Muscle of back (tissue), 11 donors: ENCODE results near the gene TMEM74B. TPM values are rescaled to one million over a fixed set of nuclear protein-coding genes. Genes with fewer than 3 reads are reported as not detected.
"Not testable (repeated sequence)": the region's sequence is repeated elsewhere in the genome, so short reads cannot be mapped to it uniquely, and the experiment has no call there.

Source experiments
- DNase-seq, 3 donors: peaks; one replicate each; pipeline versions ENCODE4 v3.0.0 to v3.0.0-alpha.2; 2013
- polyA plus RNA-seq, 10 donors: library from polyadenylated mRNA; unstranded; fragments of 120-200 nt; gene quantifications; one replicate each; pipeline ENCODE4 v1.2.1, GENCODE V29; 2013; ENCODE audit not compliant: insufficient read length in 10 of 10

TMEM74B gene
- polyA plus RNA-seq, 10 donors: 2.0 to 5.0 (median 3.3) TPM

DNA sequence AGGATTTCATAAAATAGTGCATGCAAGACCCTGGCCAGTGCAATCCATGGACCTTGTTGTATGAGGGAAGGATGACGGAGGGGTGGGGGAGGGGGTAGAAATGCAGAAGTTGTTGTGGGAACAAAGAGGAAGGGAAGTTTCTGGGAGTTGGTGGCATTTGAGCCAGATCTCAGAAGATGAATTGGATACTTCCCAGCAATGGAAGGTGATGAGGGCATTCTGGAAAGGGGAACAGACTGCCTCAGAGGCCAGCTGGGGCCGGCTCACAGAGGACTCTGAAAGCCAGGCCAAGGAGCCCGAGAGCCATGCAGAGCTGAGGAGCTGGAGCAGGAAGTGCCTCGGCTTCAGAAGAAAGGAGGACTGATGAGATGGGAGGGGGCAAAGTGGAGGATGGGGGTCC lies 2.7 kb downstream of the TMEM74B start:
- DNase-seq: no peak

DNA sequence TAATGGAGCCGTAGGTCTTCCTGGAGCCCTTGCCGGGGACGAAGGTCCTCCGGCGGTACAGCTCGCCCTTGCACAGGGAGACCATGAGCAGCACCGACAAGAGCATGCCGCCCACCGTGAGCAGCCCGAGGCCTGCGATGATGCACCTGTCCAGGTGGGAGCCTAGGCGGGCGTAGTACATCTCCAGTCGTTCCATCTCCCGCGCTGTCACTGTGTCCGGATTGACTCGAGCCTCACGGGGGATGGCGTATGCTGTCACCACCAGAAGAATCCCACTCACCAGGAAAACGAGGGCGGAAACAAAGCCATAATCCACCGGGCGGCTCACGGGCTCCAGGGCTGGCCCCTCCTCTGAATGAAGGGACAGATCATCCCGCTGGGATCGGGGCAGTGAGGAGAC lies 3.8 kb downstream of the TMEM74B start:
- DNase-seq: no peak

DNA sequence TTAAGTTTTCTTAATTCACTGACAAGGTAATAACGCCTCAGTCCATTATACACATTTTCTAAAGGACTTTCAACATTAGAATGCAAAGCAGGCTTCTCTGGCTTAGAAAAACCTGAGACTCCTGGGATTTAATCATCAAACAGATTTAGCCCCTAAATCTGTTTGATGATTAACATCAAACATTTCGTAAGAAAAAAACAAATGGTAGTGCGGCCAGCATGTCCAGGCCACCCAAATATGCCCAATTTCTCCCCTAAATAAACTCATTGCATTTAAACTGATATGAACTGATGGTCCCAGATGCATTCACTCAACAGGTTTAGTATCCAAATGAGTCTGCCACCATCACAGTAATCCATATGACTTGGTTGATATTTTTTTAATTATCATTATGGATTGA lies 6.2 kb downstream of the TMEM74B start:
- DNase-seq: no peak

DNA sequence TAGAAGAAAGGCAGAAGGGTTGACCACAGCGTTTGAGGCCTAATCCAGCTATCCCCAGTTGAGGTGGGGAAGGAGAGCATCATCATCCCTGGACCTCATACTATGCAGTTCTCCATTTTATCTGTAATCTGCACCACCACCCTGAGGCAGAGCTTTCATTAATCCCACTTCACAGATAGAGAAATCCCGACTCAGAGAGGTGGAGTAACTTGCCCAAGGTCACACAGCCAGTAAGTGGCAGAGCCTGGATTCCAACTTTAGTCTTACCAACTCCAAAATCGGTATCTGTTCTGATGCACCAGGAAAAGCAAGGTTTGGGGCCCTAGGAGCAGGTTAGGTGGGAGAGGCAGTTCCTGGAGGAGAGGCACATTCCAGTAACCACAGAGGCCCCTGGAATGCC lies 6.7 kb downstream of the TMEM74B start:
- DNase-seq: no peak

DNA sequence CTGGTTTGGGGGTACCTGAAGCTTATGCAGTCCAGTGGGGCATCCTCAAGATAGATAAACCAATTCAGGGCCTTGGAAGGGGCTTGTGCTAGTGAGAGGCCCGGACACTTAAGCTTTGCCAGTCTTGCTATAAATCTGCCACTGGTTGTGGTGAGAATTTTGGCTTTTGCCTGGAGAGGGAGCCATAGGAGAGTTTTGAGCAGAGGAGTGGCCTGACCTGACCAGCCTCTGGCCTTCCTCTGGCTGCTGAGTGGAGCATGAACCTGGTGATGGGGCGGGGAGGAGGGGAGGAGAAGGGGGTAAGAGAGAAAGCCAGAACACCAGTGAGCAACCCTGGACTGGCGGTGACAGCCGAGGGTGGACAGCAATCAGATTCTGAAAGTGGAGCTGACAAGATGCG lies 7.1 kb downstream of the TMEM74B start:
- no peak for DNase-seq

DNA sequence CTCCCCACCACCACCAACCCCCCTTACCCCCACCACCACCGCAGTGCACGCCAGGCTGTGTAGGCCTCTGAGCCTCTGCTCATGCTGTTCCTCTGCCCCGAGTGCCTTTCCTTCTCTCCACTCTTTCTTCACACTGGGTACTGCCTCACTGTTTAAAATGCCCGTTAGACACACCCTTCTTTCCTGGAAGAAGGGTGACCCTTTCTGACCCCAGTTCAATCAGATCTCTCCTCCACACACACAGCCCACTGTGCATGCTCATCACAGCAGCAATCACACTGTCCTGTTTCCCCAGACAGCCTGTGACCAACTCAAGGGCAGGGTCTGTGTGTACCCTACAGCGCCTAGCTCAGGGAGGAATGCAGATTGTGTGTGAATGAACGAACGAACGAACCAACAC lies 10.0 kb downstream of the TMEM74B start:
- DNase-seq: no peak

DNA sequence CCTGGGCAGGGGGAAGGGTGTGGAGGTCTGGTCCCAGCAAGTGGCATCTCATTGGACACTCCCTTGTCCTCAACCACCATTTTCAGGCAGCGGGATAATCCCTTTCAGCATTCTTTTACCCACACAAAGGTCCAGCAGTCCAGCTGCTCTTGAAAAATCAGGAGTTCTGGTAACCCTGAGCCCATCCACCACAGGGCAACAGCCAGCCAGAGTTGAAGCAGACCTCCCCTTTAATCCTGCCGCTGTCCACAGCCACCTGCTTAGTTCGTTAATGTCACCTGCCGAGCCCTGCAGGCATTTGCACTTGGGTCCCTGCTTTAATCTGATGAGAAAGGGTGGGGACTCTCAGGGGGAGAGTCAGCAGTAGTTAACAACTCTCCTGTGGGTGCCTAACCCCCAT lies 11.1 kb downstream of the TMEM74B start:
- DNase-seq: no peak

DNA sequence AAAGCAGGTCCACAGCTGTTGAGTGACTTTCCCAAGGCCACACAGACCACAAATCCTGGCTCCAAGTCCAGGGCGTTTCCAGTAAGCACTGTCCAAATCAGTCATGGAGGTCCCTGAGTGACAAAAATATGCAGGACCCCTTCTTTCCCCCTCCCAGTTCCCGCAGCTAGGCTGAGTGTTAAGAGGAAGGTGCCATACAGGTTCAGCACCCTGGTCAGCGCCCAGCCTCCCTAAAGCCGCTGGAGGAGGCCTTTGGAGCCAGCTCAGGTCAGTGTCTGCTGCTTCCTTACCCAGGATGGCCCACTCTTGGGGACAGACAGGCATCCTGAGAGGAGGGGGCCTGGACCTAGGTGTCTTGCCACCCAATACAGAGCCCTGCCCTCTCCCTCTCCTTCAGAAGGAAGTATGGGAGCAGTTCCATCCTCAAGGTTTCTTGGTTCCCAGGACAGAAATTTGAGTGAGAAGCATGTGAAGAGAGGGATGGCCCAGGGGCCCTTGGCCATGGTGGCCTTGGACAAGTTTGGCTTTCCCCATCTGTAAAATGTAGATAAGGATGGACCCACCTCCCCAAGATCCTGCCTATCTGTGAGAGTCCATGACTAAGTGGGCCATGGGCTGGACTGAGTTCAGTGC lies 13.2 kb downstream of the TMEM74B start:
- peak; percentile 28 to 59 (median 48) for DNase-seq

DNA sequence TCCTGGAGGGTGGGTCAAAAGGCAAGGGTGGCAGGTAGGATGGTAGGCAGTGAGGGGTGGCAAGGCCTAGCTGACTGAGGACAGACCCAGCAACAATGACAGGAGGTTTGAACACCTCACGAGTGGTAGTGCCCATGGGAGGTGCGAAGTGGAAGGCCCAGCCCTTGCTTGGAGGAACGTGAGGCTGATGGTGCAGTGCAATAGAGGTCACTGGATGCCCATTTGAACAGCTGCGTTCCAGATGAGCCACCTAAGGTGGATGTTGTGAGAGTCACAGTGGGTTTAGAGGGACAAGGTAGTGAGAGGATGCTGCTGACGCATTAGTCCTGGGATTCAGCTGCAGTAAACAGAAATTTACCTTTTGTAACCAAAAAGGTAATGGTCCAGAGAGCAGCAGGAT lies 15.6 kb downstream of the TMEM74B start:
- no peak for DNase-seq

DNA sequence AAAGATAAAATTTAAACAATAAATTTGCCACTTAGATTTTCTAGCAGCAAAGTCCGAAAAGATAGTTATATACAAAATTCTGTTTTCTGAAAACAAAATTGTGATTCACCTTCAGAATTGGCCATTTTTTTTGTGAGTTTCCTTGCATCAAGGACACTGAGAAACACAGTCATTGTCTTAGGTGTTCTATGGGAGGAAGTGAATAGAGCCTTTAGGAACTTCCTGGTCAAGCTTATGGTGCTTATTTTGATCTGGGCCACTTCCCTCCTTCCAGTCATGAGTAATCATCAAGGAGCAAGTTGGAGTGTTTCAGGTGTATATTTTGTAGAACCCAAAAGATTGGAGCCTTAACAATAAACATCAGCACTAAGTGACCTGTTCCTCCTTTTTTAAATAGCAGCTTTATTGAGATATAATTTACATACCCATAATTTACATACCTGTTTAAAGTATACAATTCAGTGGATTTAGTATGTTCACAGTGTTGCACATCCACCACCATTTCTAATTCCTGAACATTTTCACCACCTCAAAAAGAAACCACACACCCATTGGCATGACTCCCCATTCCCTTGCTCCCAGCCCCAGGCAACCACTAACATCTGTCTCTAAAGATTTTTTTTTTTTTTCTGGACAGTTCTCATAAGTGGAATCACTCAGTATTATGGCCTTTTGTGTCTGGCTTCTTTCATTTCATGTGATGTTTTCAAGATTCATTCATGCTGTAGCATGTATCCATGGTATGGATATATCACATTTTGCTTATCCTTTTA lies 17.6 kb downstream of the TMEM74B start:
- DNase-seq: no peak

DNA sequence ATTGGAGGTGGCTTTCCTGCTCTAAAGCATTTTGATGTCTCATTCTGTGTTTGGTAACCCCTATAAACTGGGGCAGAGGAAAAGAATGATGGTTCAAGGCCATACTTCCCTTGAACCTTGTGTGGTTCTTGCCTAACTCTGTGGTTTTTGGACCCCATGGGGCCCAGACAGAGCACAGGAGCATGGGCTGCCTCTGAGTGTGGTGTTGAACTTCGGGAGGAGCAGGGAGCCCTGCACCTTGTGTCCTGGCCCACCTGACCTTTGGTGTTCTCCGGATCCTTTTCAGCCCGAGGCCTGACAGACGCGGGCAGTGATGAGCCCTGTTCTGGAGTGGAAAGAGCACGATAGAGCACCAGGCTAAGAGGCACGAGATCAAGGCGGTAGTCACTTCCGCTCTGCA lies 18.8 kb downstream of the TMEM74B start:
- DNase-seq: no peak

DNA sequence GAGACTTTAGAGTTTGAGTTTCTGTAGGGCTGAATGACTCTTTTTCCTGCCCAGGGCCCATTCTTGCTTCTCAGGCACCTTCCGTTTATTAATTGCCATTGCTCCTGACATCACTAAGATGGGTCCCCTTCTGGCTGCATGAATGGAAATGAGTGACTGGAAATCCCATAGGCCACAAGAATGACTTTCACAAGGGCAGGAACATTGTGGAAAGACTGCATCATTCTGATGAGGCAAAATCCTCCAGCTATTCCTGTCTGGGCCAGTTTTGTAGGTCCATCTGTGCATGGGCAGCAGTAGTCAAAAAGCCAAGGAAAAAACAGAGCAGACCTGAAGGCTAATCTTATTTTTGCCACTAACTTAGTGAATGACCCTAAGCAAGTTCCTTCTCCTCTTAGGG lies 19.3 kb downstream of the TMEM74B start:
- DNase-seq: no peak

DNA sequence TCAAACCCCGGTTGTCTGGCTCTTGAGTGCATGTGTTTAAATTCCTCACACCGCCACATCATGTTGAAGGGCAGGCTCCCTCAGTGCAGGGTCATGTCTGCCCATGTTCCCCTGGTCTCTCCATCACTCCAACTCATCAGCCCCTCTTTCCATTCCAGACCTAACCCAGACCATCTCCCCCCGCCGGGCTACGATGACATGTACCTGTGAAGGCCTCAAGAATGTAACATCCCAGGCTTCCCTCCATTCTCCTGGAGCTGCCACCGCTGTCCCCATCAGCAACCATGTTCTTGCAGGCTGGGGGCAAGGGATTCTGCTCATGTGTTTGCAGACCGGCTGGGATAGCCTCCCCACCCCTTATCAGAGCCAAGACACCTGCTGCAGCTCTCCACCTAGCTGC lies 19.9 kb downstream of the TMEM74B start:
- no peak for DNase-seq

DNA sequence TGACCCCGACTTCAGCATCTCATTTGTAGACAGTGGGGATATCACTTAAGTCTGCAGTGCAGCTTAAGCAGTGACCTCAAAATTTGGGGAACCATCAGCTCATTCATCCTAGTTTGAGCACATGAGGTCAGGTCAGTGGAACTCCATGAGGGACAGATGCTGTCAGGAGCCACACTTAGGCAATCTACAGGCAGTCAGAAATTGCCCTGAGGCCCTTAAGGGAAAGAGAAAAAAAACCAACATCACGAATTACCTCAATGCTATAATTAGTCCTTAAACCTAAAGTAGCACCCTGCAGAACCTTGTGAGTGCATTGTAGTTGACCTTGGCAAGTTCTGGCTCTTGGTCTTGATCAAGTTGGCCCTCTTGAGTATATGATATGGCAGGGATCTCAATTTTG lies 21.1 kb downstream of the TMEM74B start:
- DNase-seq: no peak

DNA sequence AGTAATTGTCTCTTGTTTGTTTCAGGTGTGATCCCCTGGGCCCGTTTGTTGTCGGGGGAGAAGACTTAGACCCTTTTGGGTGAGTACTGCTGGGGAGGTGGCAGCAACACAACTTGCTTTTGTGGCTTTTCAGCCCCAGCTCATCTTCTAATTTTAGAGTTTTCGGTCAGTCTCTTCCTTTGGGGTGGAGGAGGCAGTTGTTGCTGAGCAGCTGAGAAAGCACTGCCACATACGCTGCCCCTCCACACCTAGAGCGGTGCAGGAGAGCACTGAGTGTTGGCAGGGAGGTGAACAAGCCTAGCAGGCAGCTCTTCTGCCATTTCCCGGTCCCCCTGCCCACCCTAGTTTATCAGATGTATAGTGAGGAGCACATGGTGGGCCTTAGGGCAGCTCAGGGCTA lies 21.7 kb downstream of the TMEM74B start:
- no peak for DNase-seq

DNA sequence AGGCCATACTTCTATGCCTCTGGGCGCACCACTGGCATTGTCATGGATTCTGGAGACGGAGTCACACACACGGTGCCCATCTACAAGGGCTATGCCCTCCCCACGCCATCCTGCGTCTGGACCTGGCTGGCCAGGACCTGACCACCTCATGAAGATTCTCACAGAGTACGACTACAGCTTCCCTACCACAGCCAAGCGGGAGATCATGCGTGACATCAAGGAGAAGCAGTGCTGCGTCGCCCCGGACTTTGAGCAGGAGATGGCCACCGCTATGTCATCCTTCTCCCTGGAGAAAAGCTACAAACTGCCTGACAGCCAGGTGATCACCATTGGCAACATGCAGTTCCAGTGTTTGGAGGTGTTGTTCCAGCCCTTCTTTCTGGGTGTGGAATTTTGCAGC lies 23.8 kb downstream of the TMEM74B start:
- DNase-seq: no peak

DNA sequence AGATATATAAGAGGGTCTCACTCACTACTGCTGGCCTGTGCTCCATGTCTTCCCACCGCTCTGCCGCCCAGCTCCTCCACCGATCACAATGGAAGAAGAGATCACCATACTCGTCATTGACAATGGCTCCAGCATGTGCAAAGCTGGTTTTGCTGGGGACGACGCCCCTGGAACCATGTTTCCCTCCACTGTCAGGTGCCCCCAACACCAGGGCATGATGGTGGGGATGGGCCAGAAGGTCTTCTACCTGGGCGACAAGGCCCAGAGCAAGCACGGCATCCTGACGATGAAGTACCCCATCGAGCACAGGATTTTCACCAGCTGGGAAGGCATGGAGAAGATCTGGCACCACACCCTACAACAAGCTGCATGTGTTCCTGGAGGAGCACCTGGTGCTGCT lies 24.3 kb downstream of the TMEM74B start:
- no peak for DNase-seq

DNA sequence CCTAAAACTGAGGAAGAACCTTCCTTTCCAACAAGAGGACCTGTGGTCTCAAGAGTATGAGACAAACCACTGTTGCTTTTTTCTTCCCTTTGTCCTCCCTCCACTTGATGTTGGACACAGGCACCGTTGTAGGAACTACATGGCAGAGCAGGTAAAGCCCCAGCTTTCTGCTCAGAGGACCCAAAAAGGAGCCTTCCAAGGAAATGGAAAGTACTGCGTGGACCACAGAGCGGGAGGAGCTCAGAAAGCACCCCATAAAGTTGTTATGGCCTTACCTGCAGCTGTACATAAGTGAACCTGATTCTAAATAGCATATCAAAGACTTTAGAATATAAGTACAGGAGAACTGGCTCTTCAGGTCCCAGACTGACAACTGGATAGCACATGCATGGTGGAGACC lies 29.4 kb downstream of the TMEM74B start:
- no peak for DNase-seq

DNA sequence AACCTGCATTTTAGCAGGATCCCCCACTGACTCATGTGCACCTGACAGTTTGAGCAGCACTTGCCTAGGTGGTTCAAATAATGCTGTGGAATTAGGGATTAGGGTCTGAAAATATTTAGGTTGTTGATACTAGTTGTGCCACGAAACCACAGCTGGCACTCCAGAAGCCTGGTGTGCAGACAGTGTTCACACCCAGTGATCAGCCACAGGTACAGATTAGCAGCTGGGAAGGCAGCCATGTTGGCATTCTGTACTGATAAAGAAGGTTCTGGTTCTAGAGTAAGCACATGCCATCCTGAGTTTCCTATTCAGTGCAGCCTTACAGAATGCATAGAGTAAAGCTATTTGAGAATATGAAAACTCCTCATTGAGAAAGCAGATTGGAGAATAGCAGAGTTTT lies 30.1 kb downstream of the TMEM74B start:
- no peak for DNase-seq

DNA sequence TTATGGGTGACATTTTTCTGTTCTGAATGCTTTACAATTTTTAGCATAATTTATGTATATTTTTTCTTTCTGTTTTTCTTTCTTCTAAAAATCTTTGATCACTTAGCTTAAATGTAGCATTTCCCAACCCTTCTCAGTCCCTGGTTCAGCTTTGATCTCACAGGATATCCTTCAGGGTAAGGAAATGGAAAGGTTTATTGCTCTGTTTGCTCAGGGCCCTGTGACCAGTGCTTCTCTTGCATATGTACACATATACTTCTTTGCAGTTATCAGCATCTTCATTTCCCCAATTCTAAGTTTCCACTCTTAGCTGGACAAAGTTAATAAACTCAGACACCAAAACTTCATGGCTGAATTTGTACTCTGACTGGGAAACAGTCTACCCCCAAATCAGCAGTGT lies 30.6 kb downstream of the TMEM74B start:
- no peak for DNase-seq

DNA sequence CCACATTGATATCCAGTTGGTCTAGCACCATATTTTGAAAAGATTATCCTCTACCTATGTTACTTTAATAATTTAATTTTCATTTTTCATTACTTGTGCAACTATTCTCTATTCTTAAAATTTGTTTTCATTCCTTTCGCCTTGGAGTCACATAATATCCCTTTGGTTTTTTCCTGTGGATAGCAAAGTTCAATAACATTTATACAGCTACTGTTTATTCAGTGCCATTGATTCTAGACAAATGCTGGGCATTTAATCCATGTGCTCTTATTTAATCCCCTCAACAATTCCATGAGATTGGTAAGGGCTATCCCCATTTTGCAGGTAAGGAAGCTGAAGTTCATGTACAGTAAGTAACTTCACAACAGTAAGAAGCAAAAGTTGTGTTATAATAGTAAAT lies 33.8 kb downstream of the TMEM74B start:
- no peak for DNase-seq

DNA sequence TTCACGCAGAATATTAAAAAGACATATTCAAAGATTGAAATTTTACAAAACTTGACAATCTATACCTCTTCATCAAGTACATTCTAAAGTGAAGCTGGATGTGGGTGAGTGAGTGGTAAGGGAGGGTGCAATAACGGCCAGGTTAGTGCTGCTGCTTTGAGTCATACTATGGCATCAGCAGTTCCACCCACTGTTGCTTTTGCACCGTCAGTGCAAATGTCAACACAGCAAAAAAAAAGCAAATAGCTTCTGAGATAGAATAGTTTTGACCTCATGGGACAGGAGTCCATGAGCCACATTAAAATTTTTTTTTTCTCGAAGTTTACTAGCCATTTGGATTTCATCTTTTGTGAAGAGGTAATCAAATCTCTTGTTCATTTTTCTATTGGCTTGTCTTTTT lies 34.6 kb downstream of the TMEM74B start:
- DNase-seq: no peak

DNA sequence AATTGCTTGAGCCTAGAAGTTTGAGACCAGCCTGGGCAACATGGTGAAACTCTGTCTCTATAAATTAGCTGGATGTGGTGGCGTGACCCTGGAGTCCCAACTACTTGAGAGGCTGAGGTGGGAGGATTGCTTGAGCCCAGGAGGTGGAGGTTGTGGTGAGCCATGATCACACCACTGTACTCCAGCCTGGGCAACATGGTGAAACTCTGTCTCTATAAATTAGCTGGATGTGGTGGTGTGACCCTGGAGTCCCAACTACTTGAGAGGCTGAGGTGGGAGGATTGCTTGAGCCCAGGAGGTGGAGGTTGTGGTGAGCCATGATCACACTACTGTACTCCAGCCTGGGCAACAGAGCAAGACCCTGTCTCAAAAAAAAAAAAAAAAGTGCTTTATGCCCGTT lies 35.0 kb downstream of the TMEM74B start:
- DNase-seq: not testable (repeated sequence)

DNA sequence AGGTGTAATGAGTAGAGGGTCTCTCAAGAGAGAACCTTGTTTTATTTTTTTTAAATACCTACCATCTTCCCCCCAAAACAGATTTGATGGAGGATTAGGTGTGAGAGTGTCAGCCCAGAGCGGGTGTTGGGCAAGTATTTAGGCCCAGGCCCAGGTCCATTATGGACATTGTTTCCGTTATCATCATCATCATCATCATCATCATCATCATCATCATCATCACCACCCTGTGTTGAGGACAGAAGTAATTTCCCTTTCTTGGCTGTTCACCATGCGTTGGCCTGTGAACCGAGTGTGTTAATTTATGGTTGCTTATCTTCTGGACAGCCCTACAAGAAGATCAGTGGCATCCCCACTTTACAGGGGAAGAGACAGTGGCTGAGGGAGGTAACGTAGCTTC lies 37.8 kb downstream of the TMEM74B start:
- no peak for DNase-seq
